GM19025 (cell line): Measurements from ENCODE around the gene LAMB2.

Experiments used
- ATAC-seq: cut with Tn5 transposase; IDR thresholded peaks from one replicate; pipeline ENCODE4 v1.9.1; 2021; ENCODE audit warnings: mild to moderate bottlenecking, low read depth, moderate library complexity; ENCODE audit not compliant: unreplicated experiment

LAMB2 gene

GRCh38 chr3:49122022-49122421, 10.8 kb downstream of the LAMB2 start:
- no peak for ATAC-seq

DNA sequence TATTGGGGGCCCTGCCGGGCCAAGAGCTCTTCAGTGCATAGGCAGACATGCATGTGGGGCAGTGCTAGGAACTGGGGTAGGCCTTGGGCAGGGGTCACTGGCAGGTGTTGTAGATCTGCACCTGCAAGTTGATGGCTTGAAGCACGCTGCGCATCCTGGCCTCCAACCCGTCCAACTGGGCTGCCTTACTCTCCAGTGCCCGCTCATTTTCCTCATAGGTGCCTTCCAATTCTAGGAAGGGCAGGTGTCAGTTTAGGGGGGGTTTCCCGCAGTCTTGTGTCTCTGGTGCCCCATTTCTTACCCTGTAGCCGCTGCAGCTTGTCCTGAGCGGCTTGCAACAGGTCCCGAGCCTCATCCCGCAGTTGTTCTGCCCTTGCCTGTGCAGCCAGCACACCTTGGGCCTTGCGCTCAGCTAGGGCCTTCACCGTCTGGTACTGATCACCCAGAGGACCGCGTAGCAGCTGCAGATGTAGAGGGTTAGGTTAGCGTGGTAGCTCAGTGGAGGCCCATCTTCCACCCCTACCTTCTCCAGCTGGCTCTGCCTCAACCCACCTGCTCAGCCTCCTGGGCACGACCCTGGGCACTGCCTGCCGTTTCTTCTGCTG, 11.6 kb downstream of the LAMB2 start:
- ATAC-seq: no peak

- peak; percentile 81 for ATAC-seq
These were observed 12.3 kb downstream of the LAMB2 start, which contains the start of gene USP19 for GRCh38 chr3:49120438-49121131. TSS of gene USP19 (minus strand) at chr3:49120823. CDS start at chr3:49119145, 1,678 bp downstream.

GRCh38 chr3:49120096-49120437, 12.8 kb downstream of the LAMB2 start:
- no peak for ATAC-seq

- no peak for ATAC-seq
These were observed 13.4 kb downstream of the LAMB2 start for GRCh38 chr3:49119439-49119838.

DNA sequence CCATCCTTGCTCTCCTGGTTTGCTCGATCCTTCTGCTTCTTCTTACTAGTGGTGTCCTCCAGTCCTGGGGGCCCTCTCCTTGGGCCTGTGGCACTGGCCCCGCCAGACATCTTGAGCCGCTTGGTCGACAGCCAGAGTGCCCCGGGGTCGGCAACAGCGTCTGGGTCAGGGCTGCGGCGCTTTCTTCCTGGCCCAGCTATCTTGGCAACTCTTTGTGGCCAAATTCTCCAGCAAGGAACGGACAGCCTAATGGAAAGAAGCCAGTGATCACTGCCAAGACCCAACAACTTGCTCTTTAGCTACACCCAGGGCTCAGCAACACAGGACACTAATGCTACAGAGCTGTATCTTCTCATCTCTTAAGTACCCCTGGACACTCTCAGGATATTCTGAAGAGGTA, 13.8 kb downstream of the LAMB2 start:
- no peak for ATAC-seq

DNA sequence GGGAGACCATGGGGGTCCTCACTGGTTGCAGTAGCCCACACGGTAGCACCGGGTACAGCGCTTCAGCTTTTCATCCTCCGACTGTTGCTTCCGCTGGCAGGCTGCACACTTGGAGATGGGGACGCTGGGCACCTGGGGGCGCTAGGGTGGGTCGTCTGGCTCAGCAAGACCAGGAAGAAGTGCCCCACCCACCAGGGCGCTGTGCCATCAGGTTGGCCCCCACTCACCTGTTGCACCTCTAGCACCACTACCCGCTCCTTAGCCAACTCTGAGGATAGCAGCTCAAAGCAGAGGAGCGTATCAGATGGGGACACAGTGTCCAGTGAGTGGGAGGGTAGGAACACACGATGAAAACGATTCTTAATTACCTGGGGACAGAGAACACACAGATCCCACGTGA, 20.6 kb downstream of the LAMB2 start:
- no peak for ATAC-seq

- no peak for ATAC-seq
These were observed 21.5 kb downstream of the LAMB2 start for GRCh38 chr3:49111347-49111746.

- no peak for ATAC-seq
These were observed 22.1 kb downstream of the LAMB2 start for GRCh38 chr3:49110780-49111179.

DNA sequence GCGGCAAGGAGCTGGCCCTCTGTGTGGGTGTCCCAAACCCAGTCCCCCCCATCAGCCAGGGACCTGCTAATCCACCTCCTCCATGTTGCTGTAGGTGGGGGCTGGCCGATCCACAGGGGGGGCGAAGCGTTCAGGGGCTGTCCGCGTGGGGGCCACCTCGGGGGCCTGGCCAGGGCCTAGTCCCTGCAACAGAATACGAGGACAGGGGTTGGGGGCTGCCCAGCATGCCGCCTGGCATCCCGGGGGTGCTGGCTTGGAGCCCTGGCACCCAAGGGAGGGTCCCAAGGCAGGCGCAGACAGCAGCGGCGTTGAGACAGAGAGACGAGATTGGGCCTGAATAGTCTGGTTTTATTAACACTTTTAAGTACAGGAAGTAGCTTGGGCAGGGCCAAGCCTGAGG, 24.5 kb downstream of the LAMB2 start:
- no peak for ATAC-seq

DNA sequence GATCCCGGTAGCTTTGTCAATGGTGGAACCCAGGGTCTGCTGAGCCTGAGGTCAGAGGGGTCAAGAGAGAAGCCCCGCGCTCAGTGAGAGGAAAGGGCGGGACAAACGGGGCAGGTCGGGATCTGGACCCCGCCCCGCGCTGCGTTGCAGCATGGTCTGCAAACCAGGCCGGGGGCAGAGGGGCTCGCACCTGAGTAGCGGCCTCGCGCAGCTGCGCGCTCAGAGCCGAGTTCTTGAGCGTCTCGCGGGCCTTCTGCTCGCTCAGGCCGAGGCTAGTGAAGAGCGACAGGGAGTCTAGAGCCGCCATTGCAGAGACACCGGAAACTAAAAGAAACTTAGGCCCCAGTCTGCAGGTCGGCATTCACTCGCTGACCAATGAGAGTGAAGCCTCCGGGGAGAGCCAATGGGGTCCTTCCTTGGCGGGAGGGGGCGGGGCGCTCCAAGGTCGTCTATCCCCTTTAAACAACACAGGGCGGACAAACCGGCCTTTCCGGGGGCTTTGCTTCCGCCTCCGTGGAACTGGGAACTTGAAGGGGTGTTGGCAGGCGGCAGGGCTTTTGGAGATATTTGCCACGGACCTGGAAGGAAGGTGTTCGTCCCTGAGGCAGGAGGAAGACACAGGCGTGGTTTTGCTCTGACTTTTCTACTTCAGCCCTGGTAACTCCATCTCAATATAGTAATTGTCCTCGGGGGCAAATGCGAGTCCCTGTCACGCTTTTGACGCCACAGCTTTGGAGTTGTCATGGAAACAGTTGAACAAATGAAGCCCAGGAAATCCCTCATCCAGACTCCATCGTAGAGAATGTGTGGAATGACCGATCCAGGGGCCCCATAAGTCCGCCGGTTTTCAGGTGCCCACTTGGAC, 28.2 kb downstream of the LAMB2 start, which contains the start of gene QARS1:
Gene QARS1 (minus strand): TSS at position 331 of the 865 bp plus-strand sequence. CDS start 24 bp downstream, at position 307.
- ATAC-seq: peak; percentile 95

DNA sequence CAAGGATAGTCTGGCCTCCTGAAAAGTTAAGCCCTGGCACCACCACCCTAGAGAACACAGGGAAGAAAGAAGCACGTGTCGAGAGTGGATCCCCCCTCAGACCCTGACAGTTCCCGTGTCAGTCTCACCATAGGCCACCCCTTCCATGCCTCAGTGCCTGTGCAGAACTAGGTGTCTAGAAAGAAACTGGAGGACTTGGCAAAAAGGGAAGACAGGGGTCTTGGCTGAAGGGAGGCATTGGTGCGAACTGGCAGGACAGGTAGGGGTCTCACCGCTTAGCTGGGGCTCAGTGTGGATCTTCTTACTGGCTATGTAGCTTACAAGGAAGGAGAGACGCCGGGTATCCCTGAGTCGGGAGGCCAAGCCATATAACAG, 28.8 kb downstream of the LAMB2 start:
- ATAC-seq: no peak

- ATAC-seq: no peak
These were observed 32.7 kb downstream of the LAMB2 start for GRCh38 chr3:49100046-49100615.

DNA sequence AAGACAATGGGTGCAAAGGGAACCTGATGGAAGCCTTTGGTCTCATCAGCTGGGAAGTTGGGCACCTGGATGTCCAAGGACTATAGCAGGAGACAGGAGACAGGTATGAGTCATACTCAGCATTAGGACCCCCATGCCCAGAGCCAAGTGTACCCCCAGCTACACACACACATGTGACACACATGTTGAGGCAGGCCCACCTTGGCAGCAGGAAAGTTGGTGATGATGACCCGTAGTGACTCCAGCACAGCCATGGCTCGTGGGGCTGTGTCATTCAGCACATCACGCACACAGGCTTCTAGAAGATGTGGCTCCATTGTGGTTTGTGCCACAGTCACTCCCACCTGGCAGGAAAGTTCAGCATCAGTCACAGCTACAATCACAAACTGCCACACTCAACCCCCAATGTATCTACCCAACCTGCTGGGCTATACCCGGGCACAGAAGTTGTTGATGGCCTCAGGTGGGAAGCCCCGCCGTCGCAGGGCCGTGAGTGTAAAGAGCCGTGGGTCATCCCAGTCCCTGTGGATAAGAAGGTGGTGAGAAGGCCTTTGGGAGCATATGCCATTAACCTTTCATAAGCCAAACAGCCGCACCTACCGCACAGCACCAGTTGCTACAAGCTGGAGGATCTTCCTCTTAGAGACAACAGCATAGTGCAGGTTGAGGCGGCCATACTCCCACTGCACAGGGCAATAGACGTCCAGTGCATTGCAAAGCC, 33.8 kb downstream of the LAMB2 start:
- ATAC-seq: no peak

GRCh38 chr3:49098429-49098828, 34.4 kb downstream of the LAMB2 start:
- ATAC-seq: no peak

GRCh38 chr3:49093853-49094767, 38.7 kb downstream of the LAMB2 start, which contains the start of gene QRICH1:
TSS of gene QRICH1 (minus strand) at chr3:49094071. CDS start at chr3:49077017, 17,054 bp downstream.
- ATAC-seq: peak; percentile 77

GRCh38 chr3:49092938-49093852, 39.7 kb downstream of the LAMB2 start:
- ATAC-seq: peak; percentile 18

DNA sequence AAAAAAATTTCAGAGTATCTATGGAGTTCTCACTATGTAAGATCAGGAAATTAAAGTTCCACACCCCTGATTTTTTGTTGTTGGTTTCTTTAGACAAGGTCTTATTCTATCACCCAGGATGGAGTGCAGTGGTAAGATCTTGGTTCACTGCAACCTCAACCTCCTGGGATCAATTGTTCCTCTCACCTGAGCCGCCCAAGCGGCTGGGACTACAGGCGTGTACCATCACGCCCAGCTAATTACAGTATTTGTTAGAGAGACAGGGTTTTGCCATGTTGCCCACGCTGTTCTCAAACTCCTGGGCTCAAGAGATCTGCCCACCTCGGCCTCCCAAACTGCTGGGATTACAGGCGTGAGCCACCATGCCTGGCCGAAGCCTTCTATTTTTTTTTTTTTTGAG, 51.4 kb downstream of the LAMB2 start:
- ATAC-seq: no peak
